Neuronal stem cell (in vitro differentiated cells): ENCODE data around the gene ABCC9.

Experiments
- DNase-seq: peaks from one replicate; pipeline ENCODE4 v3.0.0-alpha.2; 2013; ENCODE audit warnings: low spot score
- H2AFZ ChIP-seq: one replicate; pipeline ENCODE4 v1.6.1; 2013; ENCODE audit warnings: mild to moderate bottlenecking, low read length, inconsistent platforms
- H2AK5ac ChIP-seq: 2 replicates; pipeline ENCODE4 v1.6.1; 2013; ENCODE audit warnings: low read depth, mild to moderate bottlenecking, inconsistent platforms, low read length, moderate library complexity, mixed read lengths
- H2BK120ac ChIP-seq: 2 replicates; pipeline ENCODE4 v1.6.1; 2013; ENCODE audit warnings: low read depth, mild to moderate bottlenecking, inconsistent platforms, low read length, moderate library complexity, mixed read lengths
- H2BK12ac ChIP-seq: one replicate; pipeline ENCODE4 v1.6.1; 2013; ENCODE audit warnings: low read length, inconsistent platforms
- H2BK15ac ChIP-seq: 2 replicates; pipeline ENCODE4 v1.6.1; 2013; ENCODE audit warnings: mild to moderate bottlenecking, low read length, inconsistent platforms, mixed read lengths
- H2BK5ac ChIP-seq: one replicate; pipeline ENCODE4 v1.6.1; 2013; ENCODE audit warnings: inconsistent platforms, mild to moderate bottlenecking, low read length, moderate library complexity
- H3K14ac ChIP-seq: one replicate; pipeline ENCODE4 v1.6.1; 2013; ENCODE audit warnings: low read length, inconsistent platforms
- H3K18ac ChIP-seq: 2 replicates; pipeline ENCODE4 v1.6.1; 2013; ENCODE audit warnings: low read length, inconsistent platforms
- H3K23ac ChIP-seq: 2 replicates; pipeline ENCODE4 v1.6.1; 2013; ENCODE audit warnings: low read depth, mild to moderate bottlenecking, mixed read lengths, low read length, inconsistent platforms; ENCODE audit not compliant: poor library complexity
- H3K27ac ChIP-seq: replicated peaks from 3 replicates; pipeline ENCODE4 v1.5.1; 2013; ENCODE audit warnings: low read length, inconsistent platforms
- H3K27me3 ChIP-seq, 3 experiments: 2 replicates each; pipeline ENCODE4 v1.6.1; 2013; ENCODE audit warnings: low read length in 3 of 3, mild to moderate bottlenecking in 2 of 3, inconsistent platforms in 1 of 3, low read depth in 1 of 3, mixed read lengths in 1 of 3, moderate library complexity in 1 of 3; ENCODE audit not compliant: control insufficient read depth in 3 of 3, insufficient read depth in 3 of 3
- H3K36me3 ChIP-seq, 2 donors: replicated peaks in 1 of 2; 2 replicates each; pipeline ENCODE4 v1.6.1; 2013; ENCODE audit warnings: low read length in 2 of 2; ENCODE audit not compliant: control insufficient read depth in 2 of 2, insufficient read depth in 2 of 2
- H3K4ac ChIP-seq: 2 replicates; pipeline ENCODE4 v1.6.1; 2013; ENCODE audit warnings: inconsistent platforms, mild to moderate bottlenecking, low read length, moderate library complexity
- H3K4me1 ChIP-seq, 2 donors: 1 replicate in 1 of 2; 2 replicates in 1 of 2; pipeline ENCODE4 v1.6.1; 2013; ENCODE audit warnings: low read length in 2 of 2, low read depth in 1 of 2; ENCODE audit not compliant: control insufficient read depth in 2 of 2, insufficient read depth in 1 of 2
- H3K4me2 ChIP-seq: one replicate; pipeline ENCODE4 v1.6.1; 2013; ENCODE audit warnings: mild to moderate bottlenecking, low read length, inconsistent platforms; ENCODE audit not compliant: insufficient read depth, poor library complexity, severe bottlenecking
- H3K4me3 ChIP-seq, 2 donors: 2 replicates each; pipeline ENCODE4 v1.5.1; 2013; ENCODE audit warnings: low read length in 2 of 2, mild to moderate bottlenecking in 2 of 2, inconsistent platforms in 1 of 2, moderate library complexity in 1 of 2
- H3K79me1 ChIP-seq: one replicate; pipeline ENCODE4 v1.6.1; 2013; ENCODE audit warnings: low read depth, mild to moderate bottlenecking, inconsistent platforms, low read length, moderate library complexity
- H3K9ac ChIP-seq: one replicate; pipeline ENCODE4 v1.6.1; 2013; ENCODE audit warnings: mild to moderate bottlenecking, low read depth, low read length, inconsistent platforms; ENCODE audit not compliant: poor library complexity
- H3K9me3 ChIP-seq, 2 donors: replicated peaks in 1 of 2; 2 replicates each; pipeline versions ENCODE3 to v1.6.1; 2013; ENCODE audit warnings: low read length in 2 of 2, mild to moderate bottlenecking in 2 of 2, inconsistent platforms in 1 of 2, low read depth in 1 of 2, mixed read lengths in 1 of 2, moderate library complexity in 1 of 2; ENCODE audit not compliant: control insufficient read depth in 2 of 2, insufficient read depth in 1 of 2
- H4K8ac ChIP-seq: one replicate; pipeline ENCODE4 v1.6.1; 2013; ENCODE audit warnings: low read depth, mild to moderate bottlenecking, inconsistent platforms, low read length, moderate library complexity
- H4K91ac ChIP-seq: one replicate; pipeline ENCODE4 v1.6.1; 2013; ENCODE audit warnings: low read length, low read depth, mild to moderate bottlenecking, inconsistent platforms; ENCODE audit not compliant: poor library complexity
- whole genome bisulfite sequencing, 2 donors: extraction: QIAGEN DNeasy Blood & Tissue Kit; methylation state at CpG; one replicate each; pipeline ENCODE4 v1.1.7; 2013; ENCODE audit warnings: missing lambda C conversion rate in 2 of 2, mixed read lengths in 1 of 2; ENCODE audit not compliant: insufficient read length in 2 of 2, insufficient replicate concordance in 1 of 2; ENCODE audit errors: extremely low coverage in 2 of 2; 5-methylcytosine and 5-hydroxymethylcytosine counted together

The ABCC9 gene

DNA sequence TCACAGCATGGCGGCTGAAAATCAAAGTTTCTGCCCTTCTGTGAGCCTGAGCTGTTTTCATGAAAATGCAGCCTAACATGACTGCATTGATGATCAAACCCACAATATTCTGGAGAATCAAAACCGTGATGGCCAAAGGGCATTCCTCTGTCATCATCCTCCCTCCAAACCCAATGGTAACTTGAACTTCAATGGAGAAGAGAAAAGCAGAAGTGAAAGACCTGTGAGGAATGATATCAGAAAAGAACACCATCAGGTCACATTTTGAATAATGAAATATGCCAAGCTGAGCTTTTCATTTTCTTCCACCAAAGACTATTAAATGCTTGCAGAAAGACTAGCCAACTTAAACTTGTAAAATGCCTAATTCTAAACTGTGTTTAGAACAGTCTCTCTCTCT, 174.8 kb downstream of the ABCC9 start:
- no peak overlapping the region for H2BK12ac ChIP-seq
- no peak overlapping the region for H3K4me3 ChIP-seq
- H3K4me2 ChIP-seq, result no peak overlapping the region
- H2AK5ac ChIP-seq, result no peak overlapping the region
- no peak overlapping the region for H2BK15ac ChIP-seq
- no peak overlapping the region for H3K18ac ChIP-seq
- no CpG with 5 or more reads among the region's 2 CpGs for WGBS, 2 donors
- peaks cover 0 to 74% of the 10 kb centered on the region in 2 donors for H3K36me3 ChIP-seq
- no peaks in the 10 kb centered on the region for H3K4me1 ChIP-seq
- H3K9ac ChIP-seq, result no peak overlapping the region
- peaks cover 0 to 27% of the 10 kb centered on the region in 2 donors for H3K9me3 ChIP-seq
- no peak overlapping the region for H3K27ac ChIP-seq
- H3K79me1 ChIP-seq, result no peaks in the 10 kb centered on the region
- no peak for DNase-seq
- H3K23ac ChIP-seq, result no peak overlapping the region
- no peak overlapping the region for H2BK120ac ChIP-seq
- no peak overlapping the region for H2AFZ ChIP-seq
- no peaks in the 10 kb centered on the region for H3K27me3 ChIP-seq
- no peak overlapping the region for H3K14ac ChIP-seq
- no peak overlapping the region for H4K8ac ChIP-seq
- no peak overlapping the region for H4K91ac ChIP-seq
- no peak overlapping the region for H3K4ac ChIP-seq
- no peak overlapping the region for H2BK5ac ChIP-seq

DNA sequence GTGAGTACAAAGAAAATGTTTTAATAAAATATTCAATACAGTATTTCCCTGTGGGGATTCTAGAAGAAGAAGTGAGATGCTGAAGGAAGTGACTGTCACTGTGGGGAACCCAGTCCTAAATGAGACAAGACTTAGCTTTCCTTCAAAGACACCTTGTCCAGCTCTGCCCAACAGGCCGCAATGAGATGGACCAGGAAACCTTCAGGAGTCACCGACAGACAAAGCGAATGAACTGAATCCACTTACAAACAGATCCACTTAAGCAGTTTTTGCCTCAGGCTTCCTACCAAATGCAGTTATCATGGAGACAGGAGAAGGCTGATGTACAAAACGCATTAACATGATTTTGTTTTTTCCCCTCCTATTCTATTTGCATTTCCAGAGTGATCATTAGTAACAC, 176.3 kb downstream of the ABCC9 start:
- H3K4me2 ChIP-seq, result no peak overlapping the region
- H3K27ac ChIP-seq, result no peak overlapping the region
- peaks cover 0 to 60% of the 10 kb centered on the region in 2 donors for H3K36me3 ChIP-seq
- H3K79me1 ChIP-seq, result no peaks in the 10 kb centered on the region
- H3K4me1 ChIP-seq, result no peaks in the 10 kb centered on the region
- H2BK15ac ChIP-seq, result no peak overlapping the region
- no peak overlapping the region for H3K9ac ChIP-seq
- no peak overlapping the region for H2BK12ac ChIP-seq
- H2AFZ ChIP-seq, result no peak overlapping the region
- no peak overlapping the region for H2BK5ac ChIP-seq
- no peak overlapping the region for H2BK120ac ChIP-seq
- H3K23ac ChIP-seq, result no peak overlapping the region
- WGBS, 2 donors, result no CpG with 5 or more reads among the region's 4 CpGs
- H3K18ac ChIP-seq, result no peak overlapping the region
- H3K14ac ChIP-seq, result no peak overlapping the region
- H4K91ac ChIP-seq, result no peak overlapping the region
- H3K9me3 ChIP-seq, result peaks cover 0 to 22% of the 10 kb centered on the region in 2 donors
- no peak overlapping the region for H3K4ac ChIP-seq
- no peak overlapping the region for H2AK5ac ChIP-seq
- DNase-seq, result no peak
- no peak overlapping the region for H4K8ac ChIP-seq
- H3K4me3 ChIP-seq, result no peak overlapping the region
- H3K27me3 ChIP-seq, result no peaks in the 10 kb centered on the region

DNA sequence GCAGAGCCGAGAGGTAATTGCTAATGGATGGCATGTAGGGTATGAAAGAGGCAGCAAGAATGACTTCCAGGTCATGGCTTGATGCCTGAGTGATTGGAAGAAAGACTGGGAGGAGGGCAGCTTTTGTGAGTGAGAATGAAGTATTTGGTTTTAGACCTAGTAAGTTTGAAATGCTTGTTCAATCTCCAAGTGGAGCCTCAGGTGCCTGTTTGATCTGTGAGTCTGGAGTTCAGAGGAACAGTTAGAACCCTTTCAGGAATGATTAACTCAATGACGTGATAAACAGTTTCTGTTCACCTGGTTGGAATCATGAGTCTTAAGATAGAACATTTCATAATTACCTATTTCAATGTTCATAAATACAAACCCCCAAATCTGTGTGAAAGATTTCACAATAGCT, 177.2 kb downstream of the ABCC9 start:
- Histone ChIP-seq H3K27me3 (no peaks in the 10 kb centered on the region), H3K18ac (no peak overlapping the region), H3K4me3 (no peak overlapping the region), H3K4ac (no peak overlapping the region), H2BK15ac (no peak overlapping the region), H3K4me2 (no peak overlapping the region), H2AFZ (no peak overlapping the region), H3K36me3 (peaks cover 0 to 51% of the 10 kb centered on the region in 2 donors), H4K91ac (no peak overlapping the region), H3K14ac (no peak overlapping the region), H3K9ac (no peak overlapping the region), H4K8ac (no peak overlapping the region), H2BK12ac (no peak overlapping the region), H2BK120ac (no peak overlapping the region), H3K23ac (no peak overlapping the region), H3K79me1 (no peaks in the 10 kb centered on the region), H3K9me3 (peaks cover 0 to 19% of the 10 kb centered on the region in 2 donors), H3K27ac (no peak overlapping the region), H3K4me1 (no peaks in the 10 kb centered on the region), H2BK5ac (no peak overlapping the region), H2AK5ac (no peak overlapping the region)
- DNase-seq, result no peak
- no CpG with 5 or more reads among the region's 2 CpGs for WGBS, 2 donors

DNA sequence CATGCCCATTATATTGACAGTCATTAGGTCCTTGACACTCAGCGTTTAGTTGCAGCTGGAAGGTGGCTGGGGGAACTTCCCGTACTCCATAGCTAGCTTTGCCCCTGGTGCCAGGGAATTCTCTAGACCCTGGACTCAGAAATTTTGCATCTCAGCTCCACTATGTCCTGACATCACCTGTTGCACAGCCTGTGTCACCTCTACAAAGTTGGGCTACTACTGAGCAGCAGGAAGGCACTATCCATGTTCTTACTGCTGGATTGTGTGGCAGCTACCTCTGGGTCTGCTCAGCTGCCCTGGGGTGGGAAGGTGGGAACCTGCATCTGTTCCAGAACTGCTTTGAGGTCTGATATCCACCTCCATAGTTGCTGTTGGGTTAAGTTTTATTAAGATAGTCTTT, 177.7 kb downstream of the ABCC9 start:
- Histone ChIP-seq H3K79me1 (no peaks in the 10 kb centered on the region), H2BK12ac (no peak overlapping the region), H3K27me3 (no peaks in the 10 kb centered on the region), H2AK5ac (no peak overlapping the region), H3K27ac (no peak overlapping the region), H3K9me3 (peaks cover 0 to 18% of the 10 kb centered on the region in 2 donors), H3K4ac (no peak overlapping the region), H3K36me3 (peaks cover 0 to 46% of the 10 kb centered on the region in 2 donors), H3K4me3 (no peak overlapping the region), H2BK120ac (no peak overlapping the region), H3K18ac (no peak overlapping the region), H3K14ac (no peak overlapping the region), H3K9ac (no peak overlapping the region), H4K8ac (no peak overlapping the region), H2BK5ac (no peak overlapping the region), H2BK15ac (no peak overlapping the region), H2AFZ (no peak overlapping the region), H4K91ac (no peak overlapping the region), H3K4me2 (no peak overlapping the region), H3K4me1 (no peaks in the 10 kb centered on the region), H3K23ac (peak overlapping the region; percentile 20)
- WGBS, 2 donors, result no CpG with 5 or more reads among the region's 2 CpGs
- no peak for DNase-seq
